ENCODE results near the gene UHRF2. TPM values are rescaled to one million over a fixed set of nuclear protein-coding genes. Genes with fewer than 3 reads are reported as not detected.

The UHRF2 gene
- total RNA-seq, 1 experiment from 2014 or later, result 58.3 TPM

- ChIA-PET CTCF (interaction anchor here (0.5 to 1.1 kb wide), 2 partner anchors 21 to 238 kb away, joined by 4 read pairs; no protein-coding TSS in a partner anchor), POLR2A (interaction anchor here (0.7 to 8.4 kb wide), 2 partner anchors 15 to 562 kb away, joined by 3 to 52 read pairs; partner anchors contain the start of gene UHRF2)
- TF ChIP-seq CTCF (IDR thresholded peaks at IDR 0.05; ENCODE audit: unreplicated experiment), result no peak
- BruUV-seq (replicated peaks), result no TSS peak
- H3K9me3 Mint-ChIP-seq (ENCODE audit: unreplicated experiment), result no peaks in the 10 kb centered on the region
- no peaks in the 10 kb centered on the region for H3K27me3 Mint-ChIP-seq (ENCODE audit: insufficient read depth, unreplicated experiment)
- H3K27ac Mint-ChIP-seq (ENCODE audit: low read depth, unreplicated experiment), result peak overlapping the region; percentile 49
- no peak overlapping the region for H3K4me3 Mint-ChIP-seq (ENCODE audit: unreplicated experiment)
- intact Hi-C loops (cut with micrococcal nuclease), result no loop called here
- H3K4me1 Mint-ChIP-seq (ENCODE audit: insufficient read depth, unreplicated experiment), result peaks cover 44% of the 10 kb centered on the region
- peaks cover 42% of the 10 kb centered on the region for H3K36me3 Mint-ChIP-seq (ENCODE audit: insufficient read depth, unreplicated experiment)
- no peak for DNase-seq (ENCODE audit: unreplicated experiment)
These were observed 16.2 kb downstream of the UHRF2 start for GRCh38 chr9:6428940-6429889.

- no TSS peak for BruUV-seq (replicated peaks)
- Mint-ChIP-seq H3K4me3 (ENCODE audit: unreplicated experiment) (no peak overlapping the region), H3K4me1 (ENCODE audit: insufficient read depth, unreplicated experiment) (peaks cover 28% of the 10 kb centered on the region), H3K27me3 (ENCODE audit: insufficient read depth, unreplicated experiment) (no peaks in the 10 kb centered on the region), H3K27ac (ENCODE audit: low read depth, unreplicated experiment) (peak overlapping the region; percentile 32), H3K36me3 (ENCODE audit: insufficient read depth, unreplicated experiment) (peaks cover 40% of the 10 kb centered on the region), H3K9me3 (ENCODE audit: unreplicated experiment) (no peaks in the 10 kb centered on the region)
- no peak for TF ChIP-seq CTCF (IDR thresholded peaks at IDR 0.05; ENCODE audit: unreplicated experiment)
- ChIA-PET CTCF (interaction anchor here (1.4 kb wide), 1 partner anchor 16 kb away, joined by 3 read pairs; no protein-coding TSS in a partner anchor), POLR2A (interaction anchor here (0.8 to 8.4 kb wide), 4 partner anchors 9 to 17 kb away, joined by 3 to 52 read pairs (median 4); partner anchors contain the start of gene UHRF2)
- intact Hi-C loops (cut with micrococcal nuclease), result no loop called here
- no peak for DNase-seq (ENCODE audit: unreplicated experiment)
These were observed 18.0 kb downstream of the UHRF2 start for GRCh38 chr9:6431038-6431437.

- Mint-ChIP-seq H3K36me3 (ENCODE audit: insufficient read depth, unreplicated experiment) (peaks cover 47% of the 10 kb centered on the region), H3K9me3 (ENCODE audit: unreplicated experiment) (no peaks in the 10 kb centered on the region), H3K4me3 (ENCODE audit: unreplicated experiment) (peak overlapping the region; percentile 16), H3K27me3 (ENCODE audit: insufficient read depth, unreplicated experiment) (no peaks in the 10 kb centered on the region), H3K27ac (ENCODE audit: low read depth, unreplicated experiment) (peak overlapping the region; percentile 92), H3K4me1 (ENCODE audit: insufficient read depth, unreplicated experiment) (peaks cover 26% of the 10 kb centered on the region)
- no TSS peak for BruUV-seq (replicated peaks)
- POLR2A ChIA-PET, result interaction anchor here (0.7 to 8.4 kb wide), 5 partner anchors 9 to 21 kb away, joined by 3 to 52 read pairs (median 3); partner anchors contain the start of gene UHRF2
- peak; percentile 16 for DNase-seq (ENCODE audit: unreplicated experiment)
- CTCF ChIA-PET, result no interaction called here
- intact Hi-C loops (cut with micrococcal nuclease), result no loop called here
- no peak for TF ChIP-seq CTCF (IDR thresholded peaks at IDR 0.05; ENCODE audit: unreplicated experiment)
These were observed 20.4 kb downstream of the UHRF2 start for GRCh38 chr9:6433410-6433809.

- Mint-ChIP-seq H3K4me3 (ENCODE audit: unreplicated experiment) (no peak overlapping the region), H3K4me1 (ENCODE audit: insufficient read depth, unreplicated experiment) (peaks cover 17% of the 10 kb centered on the region), H3K9me3 (ENCODE audit: unreplicated experiment) (no peaks in the 10 kb centered on the region), H3K27ac (ENCODE audit: low read depth, unreplicated experiment) (no peak overlapping the region), H3K27me3 (ENCODE audit: insufficient read depth, unreplicated experiment) (no peaks in the 10 kb centered on the region), H3K36me3 (ENCODE audit: insufficient read depth, unreplicated experiment) (peaks cover 22% of the 10 kb centered on the region)
- TF ChIP-seq CTCF (IDR thresholded peaks at IDR 0.05; ENCODE audit: unreplicated experiment), result no peak
- no peak for DNase-seq (ENCODE audit: unreplicated experiment)
- ChIA-PET CTCF (interaction anchor here (0.6 to 0.7 kb wide), 2 partner anchors 129 to 243 kb away, joined by 4 read pairs; no protein-coding TSS in a partner anchor), POLR2A (interaction anchor here (0.7 kb wide), 1 partner anchor 27 kb away, joined by 4 read pairs; no protein-coding TSS in a partner anchor)
- intact Hi-C loops (cut with micrococcal nuclease), result no loop called here
- BruUV-seq (replicated peaks), result no TSS peak
These were observed 26.2 kb downstream of the UHRF2 start for GRCh38 chr9:6439051-6439703.

Data from MCF 10A (cell line).